Fibroblast of lung (primary cell): Measurements from ENCODE around the gene RBM41.

Experiments
- CTCF ChIP-seq, 2 donors: IDR thresholded peaks in 1 of 2; conservative IDR thresholded peaks in 1 of 2; 1 replicate in 1 of 2; 2 replicates in 1 of 2; pipeline ENCODE4 v1.5.1; 2011 to 2012; ENCODE audit warnings: low read length in 2 of 2, control low read depth in 1 of 2, inconsistent platforms in 1 of 2, low read depth in 1 of 2, mild to moderate bottlenecking in 1 of 2
- EZH2 ChIP-seq: IDR thresholded peaks from 2 replicates; pipeline ENCODE4 v1.5.1; 2012; ENCODE audit warnings: low read length, control low read depth, mild to moderate bottlenecking; ENCODE audit errors: missing control alignments

GRCh38 chrX:107119283-107119682 is 661 bp upstream of the RBM41 start:
- TF ChIP-seq CTCF (conservative IDR thresholded peaks at IDR 0.05 in 1 of 2, IDR thresholded peaks at IDR 0.05 in 1 of 2; ENCODE audit: low read depth in 1 of 2, low read length in 2 of 2) (no peak), EZH2 (no peak)
